Esophagus squamous epithelium (tissue), 5 donors: Measurements from ENCODE around the gene PRKG1. TPM values are rescaled to one million over a fixed set of nuclear protein-coding genes. Genes with fewer than 3 reads are reported as not detected.

Experiments used
- DNase-seq: peaks from one replicate; lab custom pipeline; 2025; lab: John Stamatoyannopoulos, UW
- H3K27ac ChIP-seq, 4 donors: fragments of 200-600 bp; sonication (generic); one replicate each; pipeline ENCODE4 v1.5.1; 2016 to 2019; ENCODE audit warnings: mild to moderate bottlenecking in 1 of 4
- H3K27me3 ChIP-seq, 4 donors: fragments of 200-600 bp; sonication (generic); 1 replicate in 3 of 4; 2 replicates in 1 of 4; pipeline versions ENCODE4 v1.5.1 to v1.6.0; 2017 to 2021; ENCODE audit warnings: antibody characterized with exemption in 1 of 4
- H3K36me3 ChIP-seq, 3 donors: fragments of 200-600 bp; sonication (generic); one replicate each; pipeline ENCODE4 v1.5.1; 2016 to 2019
- H3K4me1 ChIP-seq, 3 donors: fragments of 200-600 bp; sonication (generic); one replicate each; pipeline ENCODE4 v1.5.1; 2017 to 2019
- H3K4me3 ChIP-seq, 4 donors: fragments of 200-600 bp; sonication (generic); 1 replicate in 3 of 4; 2 replicates in 1 of 4; pipeline ENCODE4 v1.5.1; 2016 to 2019; ENCODE audit warnings: mild to moderate bottlenecking in 2 of 4, moderate library complexity in 1 of 4
- H3K9me3 ChIP-seq, 3 donors: fragments of 200-600 bp; sonication (generic); one replicate each; pipeline ENCODE4 v1.5.1; 2016 to 2019
- POLR2A ChIP-seq, 4 donors: fragments of 450-650 bp; IDR thresholded peaks; one replicate each; pipeline ENCODE4 v1.6.1; 2017; ENCODE audit warnings: antibody characterized with exemption in 4 of 4, mild to moderate bottlenecking in 4 of 4, moderate library complexity in 3 of 4
- WGBS, 2 donors: methylation state at CpG; one replicate each; pipeline ENCODE4 v1.1.5; 2018; 5-methylcytosine and 5-hydroxymethylcytosine counted together
- intact Hi-C: fragments of 100-400 bp; cut with DNase I; formaldehyde crosslinking; loops from one replicate; pipeline ENCODE4 v1.15.0; 2022
- total RNA-seq, 4 donors: library from RNA; depleted of rRNA; stranded (reverse); fragments of >200 nt; gene quantifications; one replicate each; pipeline ENCODE4 v1.1.0, GENCODE V29; 2016
- TF ChIP-seq, protein P1 (sequence below), 6 experiments: fragments of 450-650 bp in 4 of 6; fragments of 200-600 bp in 2 of 6; sonication (generic) in 2 of 6; IDR thresholded peaks; one replicate each; pipeline ENCODE4 v1.5.1; 2016 to 2019; ENCODE audit warnings: antibody characterized with exemption in 6 of 6, mild to moderate bottlenecking in 4 of 6, moderate library complexity in 4 of 6
- donor health status: DM: yes; HTN: yes; CAD: no.

PRKG1 gene
- total RNA-seq, 4 donors from 2014 or later: 2.0 to 10.9 (median 3.8) TPM

- H3K4me1 ChIP-seq: no peaks in the 10 kb centered on the region
- 71 to 76% methylated on average over 8 of the region's 8 CpGs for WGBS, 2 donors
- no peaks in the 10 kb centered on the region for H3K27me3 ChIP-seq
- no peak overlapping the region for H3K27ac ChIP-seq
- TF ChIP-seq, protein P1, sequence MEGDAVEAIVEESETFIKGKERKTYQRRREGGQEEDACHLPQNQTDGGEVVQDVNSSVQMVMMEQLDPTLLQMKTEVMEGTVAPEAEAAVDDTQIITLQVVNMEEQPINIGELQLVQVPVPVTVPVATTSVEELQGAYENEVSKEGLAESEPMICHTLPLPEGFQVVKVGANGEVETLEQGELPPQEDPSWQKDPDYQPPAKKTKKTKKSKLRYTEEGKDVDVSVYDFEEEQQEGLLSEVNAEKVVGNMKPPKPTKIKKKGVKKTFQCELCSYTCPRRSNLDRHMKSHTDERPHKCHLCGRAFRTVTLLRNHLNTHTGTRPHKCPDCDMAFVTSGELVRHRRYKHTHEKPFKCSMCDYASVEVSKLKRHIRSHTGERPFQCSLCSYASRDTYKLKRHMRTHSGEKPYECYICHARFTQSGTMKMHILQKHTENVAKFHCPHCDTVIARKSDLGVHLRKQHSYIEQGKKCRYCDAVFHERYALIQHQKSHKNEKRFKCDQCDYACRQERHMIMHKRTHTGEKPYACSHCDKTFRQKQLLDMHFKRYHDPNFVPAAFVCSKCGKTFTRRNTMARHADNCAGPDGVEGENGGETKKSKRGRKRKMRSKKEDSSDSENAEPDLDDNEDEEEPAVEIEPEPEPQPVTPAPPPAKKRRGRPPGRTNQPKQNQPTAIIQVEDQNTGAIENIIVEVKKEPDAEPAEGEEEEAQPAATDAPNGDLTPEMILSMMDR (IDR thresholded peaks at IDR 0.05): no peak
- no peak for TF ChIP-seq POLR2A (IDR thresholded peaks at IDR 0.05)
- DNase-seq: no peak
- H3K9me3 ChIP-seq: no peaks in the 10 kb centered on the region
- H3K36me3 ChIP-seq: no peaks in the 10 kb centered on the region
- no peak overlapping the region for H3K4me3 ChIP-seq
- intact Hi-C loops: no loop called here
Measured at GRCh38 chr10:52128056-52128683, 1053.9 kb downstream of the PRKG1 start.

DNA sequence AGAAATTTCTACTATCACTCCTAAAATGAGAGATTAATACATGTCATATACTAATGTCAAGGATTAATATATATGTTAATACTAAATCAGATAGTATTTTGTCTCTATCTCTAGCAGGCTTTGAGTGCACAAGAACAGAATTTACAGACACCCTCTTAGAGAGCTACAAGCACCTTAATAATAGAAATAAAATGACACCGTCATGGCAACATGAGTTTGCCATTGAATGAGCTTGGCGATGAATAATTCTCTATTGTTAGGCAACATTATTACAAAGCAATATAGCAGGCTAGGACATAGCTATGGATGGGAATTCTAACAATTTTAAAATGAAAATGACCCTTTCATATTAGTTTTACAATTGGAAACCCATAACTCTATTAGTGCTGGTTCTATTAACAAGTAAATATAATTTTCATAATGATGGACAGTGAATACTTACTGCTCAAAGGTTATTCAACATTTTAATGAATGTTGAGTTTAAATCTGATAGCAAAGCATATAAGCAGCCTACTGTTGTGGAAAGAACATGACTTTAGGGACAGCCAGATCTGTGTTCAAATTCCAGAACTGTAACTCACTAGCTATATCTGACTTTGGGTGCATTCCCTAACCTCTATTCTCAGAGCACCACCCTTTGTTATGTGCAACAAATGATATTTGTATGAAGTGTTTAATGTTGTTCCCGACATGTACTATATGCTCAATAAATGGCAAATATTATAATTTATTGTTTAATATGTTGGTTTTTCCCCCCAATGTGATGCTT is 1055.3 kb downstream of the PRKG1 start:
- Histone ChIP-seq H3K4me1 (no peaks in the 10 kb centered on the region), H3K9me3 (no peaks in the 10 kb centered on the region), H3K27ac (no peak overlapping the region), H3K36me3 (no peaks in the 10 kb centered on the region), H3K4me3 (no peak overlapping the region), H3K27me3 (no peaks in the 10 kb centered on the region)
- no peak for DNase-seq
- intact Hi-C loops: no loop called here
- no peak for TF ChIP-seq POLR2A (IDR thresholded peaks at IDR 0.05)
- TF ChIP-seq, protein P1 (IDR thresholded peaks at IDR 0.05): no peak
- 87 to 88% methylated on average over 3 of the region's 3 CpGs for WGBS, 2 donors

GRCh38 chr10:52135101-52135500 is 1060.8 kb downstream of the PRKG1 start:
- 54 to 59% methylated on average over 2 of the region's 2 CpGs for WGBS, 2 donors
- Histone ChIP-seq H3K4me1 (no peaks in the 10 kb centered on the region), H3K4me3 (no peak overlapping the region), H3K36me3 (no peaks in the 10 kb centered on the region), H3K9me3 (no peaks in the 10 kb centered on the region), H3K27ac (no peak overlapping the region), H3K27me3 (no peaks in the 10 kb centered on the region)
- intact Hi-C loops: no loop called here
- no peak for DNase-seq
- no peak for TF ChIP-seq POLR2A (IDR thresholded peaks at IDR 0.05)
- TF ChIP-seq, protein P1 (IDR thresholded peaks at IDR 0.05): no peak

- DNase-seq: no peak
- Histone ChIP-seq H3K36me3 (no peaks in the 10 kb centered on the region), H3K4me3 (no peak overlapping the region), H3K4me1 (no peaks in the 10 kb centered on the region), H3K9me3 (no peaks in the 10 kb centered on the region), H3K27ac (no peak overlapping the region), H3K27me3 (no peaks in the 10 kb centered on the region)
- TF ChIP-seq, protein P1 (IDR thresholded peaks at IDR 0.05): no peak
- no peak for TF ChIP-seq POLR2A (IDR thresholded peaks at IDR 0.05)
- WGBS, 2 donors: 79 to 89% methylated on average over 2 of the region's 2 CpGs
- intact Hi-C loops: no loop called here
Measured at GRCh38 chr10:52136921-52137320, 1062.6 kb downstream of the PRKG1 start.

DNA sequence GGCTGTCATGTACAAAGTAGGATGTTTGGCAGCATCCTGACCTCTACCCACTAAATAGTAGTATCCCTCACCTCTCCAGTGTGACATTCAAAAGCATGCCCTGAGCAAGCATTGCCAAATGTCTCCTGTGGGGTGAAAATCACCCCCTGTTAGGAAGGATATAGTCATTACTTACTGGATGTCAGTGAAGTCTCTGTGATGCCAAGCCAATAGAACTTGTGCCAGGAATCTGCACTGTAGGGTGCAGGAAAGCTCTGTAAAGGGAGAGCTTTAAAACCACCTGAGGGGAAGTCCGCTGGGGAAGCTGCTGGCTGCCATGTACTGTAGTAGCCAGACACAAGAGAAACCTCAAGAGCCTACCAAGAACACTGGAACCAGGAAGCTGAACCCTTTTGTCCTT is 1069.1 kb downstream of the PRKG1 start:
- H3K27ac ChIP-seq: no peak overlapping the region
- H3K36me3 ChIP-seq: no peaks in the 10 kb centered on the region
- no peak for DNase-seq
- H3K4me3 ChIP-seq: no peak overlapping the region
- H3K4me1 ChIP-seq: no peaks in the 10 kb centered on the region
- intact Hi-C loops: no loop called here
- 42 to 86% methylated on average over 1 of the region's 1 CpG for WGBS, 2 donors
- no peaks in the 10 kb centered on the region for H3K9me3 ChIP-seq
- H3K27me3 ChIP-seq: no peaks in the 10 kb centered on the region
- TF ChIP-seq POLR2A (IDR thresholded peaks at IDR 0.05): no peak
- TF ChIP-seq, protein P1 (IDR thresholded peaks at IDR 0.05): no peak
